Kidney (tissue), 14 donors: Measurements from ENCODE around the gene KIRREL3. TPM values are rescaled to one million over a fixed set of nuclear protein-coding genes. Genes with fewer than 3 reads are reported as not detected.
A peak's percentile ranks its signal among the peaks of the same experiment; 100 is the strongest.
"Not testable (repeated sequence)": the region's sequence is repeated elsewhere in the genome, so short reads cannot be mapped to it uniquely, and the experiment has no call there.

Source experiments
- DNase-seq, 5 donors: peaks; one replicate each; pipeline ENCODE4 v3.0.0-alpha.2; 2013 to 2020
- FAIRE-seq: peaks from 2 replicates; lab custom pipeline; 2012; peaks lifted over from hg19 to GRCh38; lab: Jason Lieb, UNC
- H3K27ac ChIP-seq, 2 donors: one replicate each; pipeline ENCODE4 v1.7.0; 2013; ENCODE audit warnings: low read depth in 2 of 2, low read length in 2 of 2, inconsistent platforms in 1 of 2
- H3K27me3 ChIP-seq: one replicate; pipeline ENCODE4 v1.7.1; 2013; ENCODE audit warnings: low read length, inconsistent platforms; ENCODE audit not compliant: control insufficient read depth, insufficient read depth
- H3K36me3 ChIP-seq, 3 donors: one replicate each; pipeline versions ENCODE4 v1.7.0 to v1.7.1; 2013; ENCODE audit warnings: low read length in 3 of 3, control low read depth in 1 of 3, inconsistent platforms in 1 of 3; ENCODE audit not compliant: insufficient read depth in 3 of 3, control insufficient read depth in 2 of 3
- H3K4me1 ChIP-seq, 3 donors: one replicate each; pipeline versions ENCODE4 v1.7.0 to v1.7.1; 2013; ENCODE audit warnings: low read length in 3 of 3, inconsistent platforms in 1 of 3, low read depth in 1 of 3; ENCODE audit not compliant: control insufficient read depth in 2 of 3, insufficient read depth in 2 of 3
- H3K4me3 ChIP-seq, 3 donors: one replicate each; pipeline versions ENCODE4 v1.7.0 to v1.8.1; 2013; ENCODE audit warnings: low read length in 3 of 3, control low read depth in 1 of 3, inconsistent platforms in 1 of 3
- H3K9ac ChIP-seq, 3 donors: one replicate each; pipeline versions ENCODE4 v1.7.0 to v1.7.1; 2013; ENCODE audit warnings: low read length in 3 of 3, control low read depth in 1 of 3, inconsistent platforms in 1 of 3
- H3K9me3 ChIP-seq, 3 donors: one replicate each; pipeline versions ENCODE4 v1.7.0 to v1.7.1; 2013; ENCODE audit warnings: low read length in 3 of 3, control low read depth in 1 of 3, inconsistent platforms in 1 of 3; ENCODE audit not compliant: control insufficient read depth in 2 of 3, insufficient read depth in 1 of 3
- intact Hi-C: fragments of 100-400 bp; cut with DNase I; formaldehyde crosslinking; loops from one replicate; pipeline ENCODE4 v1.11.1; 2022
- polyA plus RNA-seq: library from polyadenylated mRNA; stranded (reverse); fragments of 350-450 nt; fragmentation: Illumina TruSeq; extraction: RNeasy Lipid Tissue Mini Kit (QIAGEN cat#74804); gene quantifications from one replicate; pipeline ENCODE4 v1.2.3, GENCODE V29; 2014; ENCODE audit warnings: low read depth, low replicate concordance; ENCODE audit not compliant: insufficient read depth
- total RNA-seq: library from RNA; stranded (reverse); fragmentation: NEBNext Ultra II Directional; extraction: Animal tissue kit (Norgen Biotek cat#: 25700); gene quantifications from one replicate; pipeline ENCODE4 v1.2.1, GENCODE V29; 2021
- TF ChIP-seq, protein P1 (sequence below): IDR thresholded peaks from 3 replicates; pipeline ENCODE4 v1.5.1; 2012; ENCODE audit warnings: mild to moderate bottlenecking, moderate library complexity, borderline replicate concordance; ENCODE audit not compliant: insufficient read depth; ENCODE audit errors: extremely low read depth
- donor health status: control.
- donor health status: control.
- donor health status: control.
- donor health status: control.
- donor health status: control.
- donor health status: DM: yes; HTN: yes; CAD: no.
- donor health status: Normal renal cell carcinoma (clear cell type).

Gene KIRREL3
- total and polyA plus RNA-seq, 2 donors from 2014 or later: 0.19 to 0.22 TPM

DNA sequence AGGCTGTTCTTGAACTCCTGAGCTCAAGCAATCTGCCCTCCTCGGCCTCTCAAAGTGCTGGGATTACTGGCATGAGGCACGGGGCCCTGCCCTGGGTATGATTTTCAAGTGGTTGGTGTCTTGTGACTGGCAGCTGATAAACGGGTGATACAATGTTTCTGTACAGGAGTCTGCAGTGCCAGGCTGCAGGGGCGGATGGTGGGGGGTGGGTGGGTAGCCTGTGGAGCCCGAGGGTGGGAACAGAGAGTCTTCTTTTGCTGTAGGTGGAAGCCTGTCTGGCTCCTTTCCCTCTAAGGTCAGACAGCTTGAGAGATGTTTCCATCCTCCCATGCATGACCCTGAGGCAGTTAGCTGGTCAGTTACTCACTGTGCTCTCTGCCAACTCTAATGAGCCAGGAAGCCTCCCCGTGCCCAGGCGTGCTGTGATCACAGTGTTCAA lies 605.9 kb downstream of the KIRREL3 start:
- FAIRE-seq, H3K27me3 ChIP-seq, H3K9ac ChIP-seq, H3K4me3 ChIP-seq, H3K9me3 ChIP-seq, H3K36me3 ChIP-seq, DNase-seq, H3K4me1 ChIP-seq, H3K27ac ChIP-seq, intact Hi-C loops: not testable (repeated sequence)

DNA sequence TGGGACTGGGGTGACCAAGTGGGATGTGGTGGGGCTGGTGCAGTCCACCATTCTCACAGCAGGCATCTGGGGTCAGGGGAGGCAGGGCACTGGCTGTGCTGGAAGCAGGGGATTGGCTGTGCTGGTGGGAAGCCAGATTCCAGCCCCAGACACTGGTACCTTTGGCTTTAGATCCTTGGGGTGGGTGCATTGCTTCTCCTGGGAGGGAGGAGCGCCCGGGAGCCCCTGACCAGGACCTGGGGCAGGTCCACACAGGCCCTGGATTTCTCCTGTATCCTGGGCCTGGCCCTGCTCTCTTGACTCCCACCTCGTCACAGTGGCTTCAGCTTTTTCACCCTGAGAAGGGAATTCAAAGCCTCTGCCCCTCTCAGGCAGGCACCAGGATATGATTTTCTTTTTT lies 606.5 kb downstream of the KIRREL3 start:
- Histone ChIP-seq H3K4me3 (no peak overlapping the region), H3K9ac (no peak overlapping the region), H3K4me1 (peaks cover 0 to 5% (median 0%) of the 10 kb centered on the region in 3 donors), H3K9me3 (no peaks in the 10 kb centered on the region), H3K27ac (no peak overlapping the region), H3K27me3 (no peaks in the 10 kb centered on the region), H3K36me3 (no peaks in the 10 kb centered on the region)
- FAIRE-seq (no peak), DNase-seq (no peak)
- intact Hi-C loops: no loop called here
- TF ChIP-seq, protein P1, sequence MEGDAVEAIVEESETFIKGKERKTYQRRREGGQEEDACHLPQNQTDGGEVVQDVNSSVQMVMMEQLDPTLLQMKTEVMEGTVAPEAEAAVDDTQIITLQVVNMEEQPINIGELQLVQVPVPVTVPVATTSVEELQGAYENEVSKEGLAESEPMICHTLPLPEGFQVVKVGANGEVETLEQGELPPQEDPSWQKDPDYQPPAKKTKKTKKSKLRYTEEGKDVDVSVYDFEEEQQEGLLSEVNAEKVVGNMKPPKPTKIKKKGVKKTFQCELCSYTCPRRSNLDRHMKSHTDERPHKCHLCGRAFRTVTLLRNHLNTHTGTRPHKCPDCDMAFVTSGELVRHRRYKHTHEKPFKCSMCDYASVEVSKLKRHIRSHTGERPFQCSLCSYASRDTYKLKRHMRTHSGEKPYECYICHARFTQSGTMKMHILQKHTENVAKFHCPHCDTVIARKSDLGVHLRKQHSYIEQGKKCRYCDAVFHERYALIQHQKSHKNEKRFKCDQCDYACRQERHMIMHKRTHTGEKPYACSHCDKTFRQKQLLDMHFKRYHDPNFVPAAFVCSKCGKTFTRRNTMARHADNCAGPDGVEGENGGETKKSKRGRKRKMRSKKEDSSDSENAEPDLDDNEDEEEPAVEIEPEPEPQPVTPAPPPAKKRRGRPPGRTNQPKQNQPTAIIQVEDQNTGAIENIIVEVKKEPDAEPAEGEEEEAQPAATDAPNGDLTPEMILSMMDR: no peak

DNA sequence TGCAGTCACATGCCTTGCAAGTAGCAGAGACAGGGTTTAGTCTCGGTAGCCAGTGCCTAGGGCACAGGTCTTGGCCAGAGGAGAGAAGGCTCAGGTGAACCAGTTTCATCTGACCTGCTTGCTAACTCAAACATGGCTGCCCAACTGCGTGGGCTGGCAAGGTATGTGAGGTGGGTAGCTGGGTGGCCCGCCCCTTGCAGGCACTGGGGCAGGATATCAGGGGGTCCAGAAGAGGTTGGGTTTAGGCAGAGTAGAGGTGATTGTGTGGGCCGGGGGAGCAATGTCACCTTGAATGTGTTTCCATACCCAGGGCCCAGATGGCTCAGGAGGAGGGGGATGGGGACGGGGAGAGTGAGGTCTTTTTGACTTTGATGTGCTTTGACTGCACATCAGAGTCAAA lies 607.4 kb downstream of the KIRREL3 start:
- no peaks in the 10 kb centered on the region for H3K27me3 ChIP-seq
- intact Hi-C loops: no loop called here
- no peak overlapping the region for H3K4me3 ChIP-seq
- DNase-seq (no peak), FAIRE-seq (no peak)
- TF ChIP-seq, protein P1: no peak
- no peak overlapping the region for H3K27ac ChIP-seq
- no peak overlapping the region for H3K9ac ChIP-seq
- peaks cover 0 to 5% (median 0%) of the 10 kb centered on the region in 3 donors for H3K4me1 ChIP-seq
- H3K9me3 ChIP-seq: no peaks in the 10 kb centered on the region
- no peaks in the 10 kb centered on the region for H3K36me3 ChIP-seq

DNA sequence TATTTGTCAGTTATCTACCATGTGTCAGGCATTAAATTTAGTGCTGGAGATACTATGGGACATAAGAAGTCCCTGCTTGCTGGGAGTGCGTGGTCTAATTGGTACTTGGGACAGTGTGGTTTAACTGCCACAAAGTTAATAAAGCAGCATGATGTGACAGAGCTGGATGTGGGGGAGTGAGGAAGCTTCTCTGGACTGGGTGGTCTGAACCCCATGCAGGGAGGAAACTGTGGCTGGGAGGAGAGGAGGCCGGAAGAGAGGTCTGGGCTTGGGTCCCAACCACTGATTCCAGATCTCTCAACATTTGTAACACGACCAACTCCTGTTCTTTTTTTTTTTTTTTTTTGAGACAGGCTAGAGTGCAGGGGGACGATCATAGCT lies 607.9 kb downstream of the KIRREL3 start:
- Histone ChIP-seq H3K9ac (peak overlapping the region in 1 of 3 donors; percentile 56), H3K36me3 (no peaks in the 10 kb centered on the region), H3K4me1 (peaks cover 0 to 5% (median 0%) of the 10 kb centered on the region in 3 donors), H3K9me3 (no peaks in the 10 kb centered on the region), H3K27ac (no peak overlapping the region), H3K27me3 (no peaks in the 10 kb centered on the region), H3K4me3 (no peak overlapping the region)
- FAIRE-seq (no peak), DNase-seq (peak in 1 of 5 donors; percentile 64)
- intact Hi-C loops: no loop called here
- TF ChIP-seq, protein P1: no peak
